Measurements from ENCODE around the gene STMN3.

GRCh38 chr20:63678667-63679465, 25.6 kb upstream of the STMN3 start:
- no peak for TF ChIP-seq CTCF (IDR thresholded peaks at IDR 0.05; ENCODE audit: low read depth, low read length, missing input control)
- TF ChIP-seq YY1 (IDR thresholded peaks at IDR 0.05) = no peak
- no peak for TF ChIP-seq RXRA (IDR thresholded peaks at IDR 0.05)
- TF ChIP-seq ZBTB33 (IDR thresholded peaks at IDR 0.05) = no peak
- no peak for TF ChIP-seq MAX (IDR thresholded peaks at IDR 0.05)
- no peak for TF ChIP-seq RAD21 (IDR thresholded peaks at IDR 0.05)
- TF ChIP-seq FOXA1 (IDR thresholded peaks at IDR 0.05) = no peak
- TF ChIP-seq JUND (IDR thresholded peaks at IDR 0.05) = no peak
